ENCODE results near the gene CRK.
"Not testable (repeated sequence)": the region's sequence is repeated elsewhere in the genome, so short reads cannot be mapped to it uniquely, and the experiment has no call there.

The CRK gene

DNA sequence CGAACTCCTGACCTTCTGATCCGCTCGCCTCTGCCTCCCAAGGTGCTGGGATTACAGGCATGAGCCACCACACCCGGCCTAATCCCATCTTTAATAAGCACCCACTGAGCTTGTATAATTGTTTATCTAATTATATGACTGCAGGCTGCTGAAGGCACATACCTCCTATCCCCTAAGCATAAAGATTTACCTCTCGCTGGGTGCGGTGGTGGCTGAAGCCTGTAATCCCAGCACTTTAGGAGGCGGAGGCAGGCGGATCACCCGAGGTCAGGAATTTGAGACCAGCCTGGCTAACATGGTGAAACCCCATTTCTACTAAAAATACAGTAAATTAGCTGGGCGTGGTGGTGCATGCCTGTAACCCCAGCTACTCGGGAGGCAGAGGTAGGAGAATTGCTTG lies 35.9 kb downstream of the CRK start:
- DNase-seq, result no peak

DNA sequence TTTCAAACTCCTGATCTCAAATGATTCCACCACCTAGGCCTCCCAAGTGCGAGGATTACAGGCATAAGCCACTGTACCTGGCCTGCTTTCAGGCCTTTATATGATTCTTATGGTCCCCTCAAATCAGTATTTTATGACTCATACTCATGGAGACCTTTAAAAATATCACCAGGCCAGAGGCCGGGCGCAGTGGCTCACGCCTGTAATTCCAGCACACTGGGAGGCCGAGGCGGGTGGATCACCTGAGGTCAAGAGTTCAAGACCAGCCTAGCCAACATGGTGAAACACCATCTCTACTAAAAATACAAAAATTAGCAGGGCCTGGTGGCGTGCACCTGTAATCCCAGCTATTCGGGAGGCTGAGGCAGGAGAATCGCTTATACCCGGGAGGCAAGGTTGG lies 37.6 kb downstream of the CRK start:
- not testable (repeated sequence) for DNase-seq

DNA sequence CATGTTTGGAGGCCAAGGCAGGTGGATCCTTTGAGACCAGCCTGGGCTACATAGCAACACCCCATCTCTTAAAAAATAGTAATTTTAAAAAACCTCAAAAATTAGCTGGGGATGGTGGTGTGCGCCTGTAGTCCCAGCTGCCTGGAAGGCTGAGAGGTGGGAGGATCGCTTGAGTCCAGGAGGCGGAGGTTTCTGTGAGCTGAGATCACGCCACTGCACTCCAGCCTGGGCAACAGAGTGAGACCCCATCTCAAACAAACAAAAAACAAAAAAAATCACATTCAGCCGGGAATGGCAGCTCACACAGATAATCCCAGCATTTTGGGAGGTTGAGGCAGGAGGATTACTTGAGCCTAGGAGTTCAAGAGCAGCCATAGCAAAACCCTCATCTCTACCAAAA lies 39.6 kb downstream of the CRK start:
- DNase-seq, result no peak

DNA sequence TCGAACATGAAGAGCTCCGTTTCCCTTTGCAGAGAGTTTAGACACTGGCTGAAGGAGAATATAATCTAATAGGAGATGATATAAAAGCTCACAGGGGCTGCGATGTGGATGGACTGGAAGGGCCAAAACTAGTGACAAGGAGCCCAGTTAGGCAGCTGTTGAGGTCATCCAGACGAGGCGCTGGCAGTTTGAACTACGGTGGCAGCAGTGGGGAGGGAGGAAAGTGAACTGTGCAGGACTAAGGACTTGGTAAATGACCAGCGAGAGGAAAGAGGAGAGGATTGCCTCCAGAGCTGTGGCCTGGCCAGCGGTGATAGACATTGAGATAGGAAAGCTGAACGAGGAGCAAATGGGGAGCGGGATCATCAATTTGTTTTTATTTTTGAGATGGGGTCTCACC lies 41.4 kb downstream of the CRK start:
- DNase-seq, result no peak

DNA sequence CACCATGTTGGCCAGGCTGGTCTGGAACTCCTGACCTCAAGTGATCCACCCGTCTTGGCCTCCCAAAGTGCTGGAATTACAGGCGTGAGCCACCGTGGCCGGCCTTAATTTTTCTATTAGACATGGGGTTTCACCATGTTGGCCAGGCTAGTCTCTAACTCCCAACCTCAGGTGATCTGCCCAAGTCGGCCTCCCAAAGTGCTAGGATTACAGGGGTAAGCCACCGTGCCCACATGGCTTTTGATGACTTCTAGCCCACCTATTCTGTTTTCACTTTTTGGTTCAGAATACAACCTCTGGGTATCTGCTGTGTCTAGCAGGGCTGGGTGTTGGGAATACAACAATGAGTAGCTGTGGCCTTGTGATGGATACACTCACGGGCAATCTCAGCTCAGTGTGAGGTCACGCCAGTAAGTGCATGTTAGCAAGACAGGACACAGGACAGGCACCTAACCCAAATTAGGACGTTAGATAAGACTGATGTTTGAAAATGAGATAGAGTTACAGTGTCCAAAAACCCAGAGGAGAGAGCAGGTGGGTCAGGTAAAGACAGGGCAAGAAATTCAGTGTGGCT lies 41.9 kb downstream of the CRK start:
- no peak for DNase-seq

DNA sequence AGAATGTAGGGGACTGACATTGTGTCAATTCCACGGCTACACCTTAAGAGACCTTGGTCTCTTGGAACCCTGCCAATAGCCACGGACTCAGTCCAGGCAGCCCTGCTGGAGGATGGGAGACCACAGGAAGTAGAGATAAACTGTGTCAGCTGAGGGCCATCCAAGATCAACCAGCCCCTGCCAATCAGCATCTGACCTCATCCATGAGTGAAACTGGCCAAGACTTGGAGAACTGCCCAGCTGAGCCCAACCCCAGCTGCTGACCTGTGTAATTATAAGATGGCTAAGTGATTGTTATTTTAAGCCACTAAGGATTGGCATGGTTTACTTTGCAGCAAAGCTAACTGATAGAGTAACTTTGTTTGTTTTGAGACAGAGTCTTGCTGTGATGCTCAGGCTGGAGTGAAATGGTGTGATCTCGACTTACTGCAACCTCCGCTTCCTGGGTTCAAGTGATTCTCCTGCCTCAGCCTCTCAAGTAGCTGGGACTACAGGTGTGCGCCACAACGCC lies 42.7 kb downstream of the CRK start:
- peak; percentile 61 for DNase-seq

DNA sequence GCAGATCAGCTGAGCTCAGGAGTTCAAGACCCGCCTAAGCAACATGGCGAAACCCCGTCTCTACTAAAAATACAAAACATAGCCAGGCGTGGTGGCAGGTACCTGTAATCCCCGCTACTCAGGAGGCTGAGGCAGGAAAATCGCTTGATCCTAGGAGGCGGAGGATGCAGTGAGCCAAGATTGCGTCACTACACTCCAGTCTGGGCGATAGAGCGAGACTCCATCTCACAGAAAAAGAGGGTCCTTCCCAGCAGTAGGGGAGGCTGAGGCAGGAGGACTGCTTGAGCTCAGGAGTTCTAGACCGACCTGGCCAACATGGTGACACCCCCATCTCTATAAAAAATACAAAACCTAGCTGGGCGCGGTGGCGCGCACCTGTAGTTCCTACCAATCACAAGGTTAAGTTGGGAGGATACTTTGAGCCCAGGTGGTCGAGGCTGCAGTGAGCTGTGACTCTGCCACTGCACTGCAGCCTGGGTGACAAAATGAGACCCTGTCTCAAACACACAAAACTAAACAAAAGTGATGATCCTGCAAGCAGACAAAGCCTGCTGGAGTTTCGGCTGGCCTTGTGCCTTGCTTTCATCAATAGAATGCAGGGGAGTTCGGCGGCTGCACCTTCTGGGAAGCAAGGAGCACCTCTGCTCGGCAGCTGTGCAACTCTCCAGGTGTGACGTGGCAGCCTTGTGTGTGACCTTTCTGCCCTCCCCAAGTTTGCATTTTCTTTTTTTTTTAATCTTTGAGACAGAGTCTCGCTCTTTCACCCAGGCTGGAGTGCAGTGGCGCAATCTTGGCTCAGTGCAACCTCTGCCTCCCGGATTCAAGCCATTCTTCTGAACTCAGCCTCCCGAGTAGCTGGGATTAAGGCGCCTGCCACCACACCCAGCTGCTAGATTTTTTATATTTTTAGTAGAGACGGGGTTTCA lies 43.6 kb downstream of the CRK start:
- DNase-seq, result no peak

DNA sequence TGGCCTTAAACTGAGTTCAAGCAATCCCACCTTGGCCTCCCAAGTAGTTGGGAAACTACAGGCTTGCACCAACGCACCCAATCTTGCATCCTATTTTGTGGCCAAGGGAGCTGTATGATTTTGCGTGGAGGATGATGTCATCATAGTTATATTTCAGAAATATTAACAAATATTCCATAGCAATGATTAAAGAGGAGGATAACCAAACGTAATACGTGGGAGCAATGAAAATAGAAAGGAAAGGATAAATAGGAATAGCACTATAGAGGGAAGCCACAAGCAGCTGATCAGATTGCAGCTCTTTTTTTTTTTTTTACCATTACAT lies 53.8 kb downstream of the CRK start:
- no peak for DNase-seq

DNA sequence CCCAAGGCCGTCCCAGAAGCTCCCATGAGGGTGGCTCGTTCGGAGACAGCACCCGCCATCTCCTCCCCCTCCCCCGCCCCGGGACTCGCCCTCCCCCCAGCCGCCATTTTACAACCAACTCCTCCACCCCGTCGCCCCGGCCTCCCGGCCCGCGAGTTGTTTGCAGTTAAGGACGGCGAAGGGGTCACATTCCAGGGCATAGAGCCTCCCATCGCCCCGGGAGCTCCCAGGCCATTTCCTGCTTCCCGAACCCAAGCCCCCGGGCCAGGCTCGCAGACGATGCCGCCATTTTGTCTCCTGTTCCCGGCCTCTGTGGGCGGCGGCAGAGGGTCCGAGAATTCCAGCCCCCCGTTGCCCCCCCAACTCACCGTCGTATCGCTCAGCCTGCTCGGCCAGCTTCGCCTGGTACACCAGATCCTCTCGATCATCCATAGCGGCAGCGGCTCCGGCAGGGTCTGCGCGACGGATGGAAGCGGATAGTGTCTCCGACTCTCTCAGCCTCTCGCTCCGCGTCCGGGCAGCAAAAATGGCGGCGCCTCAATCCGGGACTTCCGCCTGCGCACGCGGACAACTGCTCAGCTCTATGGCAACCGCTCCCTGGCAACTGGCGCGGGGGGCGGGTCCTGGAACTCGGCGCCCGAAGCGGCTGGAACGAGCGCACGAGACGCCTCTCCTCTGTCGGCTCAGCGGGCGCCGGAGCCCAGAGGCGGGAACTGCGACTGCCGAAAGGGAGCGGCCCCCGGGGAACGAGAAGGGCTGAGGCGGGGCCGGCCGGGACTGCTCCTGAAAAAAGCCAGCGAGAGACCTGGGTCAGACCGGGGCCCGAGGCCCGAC lies 56.1 kb downstream of the CRK start, which contains the start of gene YWHAE:
TSS of gene YWHAE (minus strand) at position 544 of the 834 bp plus-strand sequence. CDS start at position 432, 112 bp downstream.
- peak; percentile 92 for DNase-seq

DNA sequence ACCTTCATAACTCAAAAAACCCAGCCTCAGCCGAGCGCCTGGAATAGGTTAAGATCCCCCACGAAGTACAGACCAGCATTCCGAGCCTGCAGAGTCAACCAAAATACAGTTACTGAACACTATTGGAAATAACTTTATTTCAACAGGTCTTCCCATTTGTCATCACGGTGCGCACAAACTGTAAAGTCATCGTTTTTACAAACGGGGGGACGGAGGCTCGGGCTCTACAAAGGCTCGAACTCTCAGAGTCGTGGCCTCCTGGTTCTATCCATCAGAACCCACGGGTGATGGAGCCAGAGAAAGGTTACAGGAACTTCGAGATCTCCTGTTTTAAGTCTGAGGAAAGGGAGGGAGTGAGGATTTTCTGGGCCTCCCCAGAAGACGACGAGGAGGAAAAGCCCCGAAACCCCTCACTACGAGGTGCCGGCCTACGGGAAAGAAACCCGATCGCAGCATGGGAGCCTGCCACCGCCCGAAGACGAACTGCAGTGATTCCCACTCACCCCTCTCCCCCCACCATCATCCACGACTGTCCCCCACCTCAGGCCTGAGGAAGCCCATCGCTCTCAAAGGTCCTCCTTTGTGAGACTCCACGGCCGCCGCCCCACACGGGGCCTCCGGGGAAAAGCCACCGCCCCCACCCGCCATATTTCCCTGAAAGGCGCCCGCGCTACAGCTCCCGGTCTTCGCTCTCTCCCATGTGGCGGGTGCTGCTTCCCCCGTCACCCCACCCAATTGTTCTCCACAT lies 56.9 kb downstream of the CRK start:
- no peak for DNase-seq

DNA sequence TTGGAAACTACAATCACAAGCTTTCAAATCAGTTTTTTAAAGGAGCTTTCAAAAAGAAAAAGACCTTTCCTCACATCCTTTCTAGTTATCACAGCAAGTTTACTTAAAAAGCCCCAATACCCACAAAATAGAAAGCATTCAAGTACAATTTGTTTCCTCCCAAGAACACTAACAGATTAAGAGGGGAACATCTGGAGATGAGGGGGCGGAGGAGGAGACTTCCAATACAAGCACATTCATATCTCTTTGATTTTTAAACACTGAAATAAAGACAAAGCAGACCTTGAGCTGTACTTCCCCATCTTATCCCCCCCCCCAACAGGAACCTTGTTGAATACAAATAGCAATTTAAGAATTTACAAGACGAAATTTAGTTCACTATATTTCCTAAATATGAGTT lies 58.0 kb downstream of the CRK start:
- no peak for DNase-seq

DNA sequence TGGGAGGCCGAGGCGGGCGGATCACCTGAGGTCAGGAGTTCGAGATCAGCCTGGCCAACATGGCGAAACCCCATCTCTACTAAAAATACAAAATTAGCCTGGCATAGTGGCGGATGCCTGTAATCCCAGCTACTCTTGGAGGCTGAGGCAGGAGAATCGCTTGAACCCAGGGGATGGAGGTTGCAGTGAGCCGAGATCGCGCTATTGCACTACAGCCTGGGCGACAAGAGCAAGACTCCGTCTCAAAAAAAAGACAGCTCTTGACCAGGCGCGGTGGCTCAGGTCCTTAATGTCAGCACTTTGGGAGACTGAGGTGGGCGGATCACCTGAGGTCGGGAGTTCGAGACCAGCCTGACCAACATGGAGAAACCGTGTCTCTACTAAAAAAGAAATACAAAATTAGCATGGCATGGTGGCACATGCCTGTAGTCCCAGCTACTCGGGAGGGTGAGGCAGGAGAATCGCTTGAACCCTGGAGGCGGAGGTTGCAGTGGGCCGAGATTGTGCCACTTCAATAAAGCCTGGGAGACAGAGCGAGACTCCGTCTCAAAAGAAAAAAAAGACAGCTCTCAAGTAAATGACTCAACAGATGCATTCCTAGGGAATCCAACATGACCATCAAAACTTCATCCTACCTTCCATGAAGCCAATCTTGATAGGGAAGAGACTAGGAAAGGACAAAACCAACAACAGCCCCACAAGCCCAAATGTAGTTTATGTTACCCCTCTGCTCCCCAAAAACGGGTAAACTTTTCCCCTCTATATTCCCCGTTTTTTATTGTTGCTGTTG lies 60.0 kb downstream of the CRK start:
- DNase-seq, result not testable (repeated sequence)

DNA sequence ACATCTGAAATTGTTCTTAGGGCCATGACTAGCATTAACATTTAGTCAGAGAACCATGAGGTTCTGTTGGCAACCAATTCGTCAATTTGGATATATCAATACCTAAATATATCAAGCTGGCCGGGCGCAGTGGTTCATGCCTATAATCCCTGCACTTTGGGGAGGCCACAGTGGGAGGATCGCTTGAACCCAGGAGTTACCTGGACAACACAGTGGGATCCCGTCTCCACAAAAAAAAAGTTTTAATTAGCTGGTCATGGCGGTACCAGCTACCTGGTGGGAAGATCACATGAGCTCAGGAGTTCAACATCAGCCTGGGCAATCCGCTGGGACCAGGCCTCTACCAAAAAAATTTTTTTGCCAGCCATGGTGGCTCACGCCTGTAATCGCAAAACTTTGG lies 64.5 kb downstream of the CRK start:
- no peak for DNase-seq

DNA sequence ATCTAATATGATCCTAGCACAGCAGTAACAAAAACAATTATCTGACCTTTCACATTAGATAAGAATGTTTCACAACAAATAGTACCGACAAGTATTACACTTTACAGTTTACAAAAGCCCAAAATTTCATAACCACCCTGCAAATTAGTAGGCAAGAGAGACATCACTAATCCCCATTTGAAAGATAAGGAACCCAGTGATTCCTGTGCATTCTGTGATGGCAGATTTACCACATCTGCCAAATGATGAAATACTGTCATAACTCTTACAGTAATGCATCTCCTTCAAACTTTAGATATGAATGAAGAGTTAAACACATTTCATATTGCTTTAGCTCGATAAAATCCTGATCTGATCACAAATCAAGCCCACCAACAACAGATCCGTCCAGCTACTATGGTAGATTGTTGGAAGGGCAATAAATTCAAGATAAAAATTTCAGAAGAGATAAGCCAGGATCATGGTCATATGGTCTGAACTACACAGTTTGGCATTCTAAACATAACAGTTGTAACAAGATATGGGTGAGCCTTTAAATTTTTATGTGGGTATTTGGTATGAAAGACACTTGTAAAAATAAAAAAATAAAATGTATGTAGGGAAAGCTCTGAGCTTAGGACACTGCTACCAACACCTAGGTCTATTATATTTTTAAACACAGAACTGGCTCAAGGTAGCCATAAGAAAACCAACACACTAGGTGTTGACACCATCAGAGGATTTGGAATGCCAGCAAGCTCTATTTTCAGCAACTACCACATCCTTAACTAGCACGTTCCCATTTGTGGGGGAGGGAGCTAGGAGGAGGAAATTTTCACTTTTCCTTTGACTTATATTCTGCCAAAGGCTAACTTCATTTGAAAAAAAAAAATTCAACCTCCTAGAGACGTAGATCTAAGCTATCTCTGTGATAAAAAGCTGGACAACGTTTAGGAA lies 65.3 kb downstream of the CRK start:
- no peak for DNase-seq

DNA sequence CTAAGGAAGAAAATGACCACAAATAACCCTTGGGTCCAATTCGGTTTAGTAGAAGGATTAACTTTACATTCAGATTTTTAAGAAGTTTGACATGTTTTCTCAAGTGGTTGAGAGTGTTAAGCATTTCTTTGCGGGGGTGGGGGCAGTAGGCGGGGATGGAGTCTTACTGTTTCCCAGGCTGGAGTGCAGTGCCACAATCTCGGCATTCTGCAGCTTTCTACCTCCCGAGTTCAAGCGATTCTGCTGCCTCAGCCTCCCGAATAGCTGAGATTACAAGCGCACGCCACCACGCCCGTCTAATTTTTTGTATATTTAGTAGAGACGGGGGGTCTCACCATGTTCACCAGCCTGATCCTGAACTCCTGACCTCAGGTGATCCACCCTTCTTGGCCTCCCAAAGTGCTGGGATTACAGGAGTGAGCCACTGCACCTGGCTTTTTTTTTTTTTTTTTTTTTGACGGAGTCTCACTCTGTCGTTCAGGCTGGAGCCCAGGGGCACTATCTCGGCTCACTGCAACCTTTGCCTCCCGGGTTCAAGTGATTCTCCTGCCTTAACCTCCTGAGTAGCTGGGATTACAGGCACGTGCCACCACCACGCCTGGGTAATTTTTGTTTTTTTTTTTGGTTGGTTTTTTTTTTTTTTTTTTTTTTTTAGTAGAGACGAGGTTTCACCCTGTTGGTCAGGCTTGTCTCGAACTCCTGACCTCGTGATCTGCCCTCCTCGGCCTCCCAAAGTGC lies 68.4 kb downstream of the CRK start:
- DNase-seq, result not testable (repeated sequence)

DNA sequence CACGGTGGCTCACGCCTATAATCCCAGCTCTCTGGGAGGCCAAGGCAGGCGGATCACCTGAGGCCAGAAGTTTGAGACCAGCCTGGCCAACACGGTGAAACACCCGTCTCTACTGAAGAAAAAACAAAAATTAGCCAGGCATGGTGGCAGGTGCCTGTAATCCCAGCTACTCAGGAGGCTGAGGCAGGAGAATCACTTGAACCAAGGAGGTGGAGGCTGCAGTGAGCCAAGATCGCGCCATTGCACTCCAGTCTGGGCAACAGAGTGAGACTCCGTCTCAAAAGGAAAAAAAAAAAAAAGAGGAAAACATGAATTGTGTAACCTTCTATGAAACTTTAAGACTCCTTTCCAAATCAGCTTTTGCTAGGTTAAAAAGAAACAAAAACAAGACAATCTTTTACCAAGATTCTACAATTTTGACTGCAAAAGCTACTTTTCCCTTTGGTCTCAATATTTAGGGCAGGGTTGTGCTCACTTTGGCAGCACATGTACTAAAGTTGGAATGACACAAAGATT lies 69.3 kb downstream of the CRK start:
- not testable (repeated sequence) for DNase-seq

DNA sequence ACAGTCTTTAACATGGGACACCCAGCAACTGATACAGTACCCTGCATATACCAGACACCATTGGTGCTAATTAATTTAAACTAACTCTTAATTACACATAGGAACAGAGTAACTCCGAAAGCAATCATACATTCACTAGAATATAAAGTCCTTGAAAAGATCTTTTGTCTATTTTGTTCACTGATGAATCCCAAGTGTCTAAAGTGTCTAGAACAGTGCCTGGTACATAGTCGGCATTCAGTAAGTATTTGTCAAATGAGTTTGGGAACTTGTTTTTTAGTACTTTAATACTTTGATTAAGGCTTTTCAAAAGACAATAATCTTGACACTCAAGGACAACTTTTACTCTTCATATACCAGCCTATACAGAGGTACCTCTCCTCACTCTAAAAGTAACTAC lies 69.8 kb downstream of the CRK start:
- no peak for DNase-seq

DNA sequence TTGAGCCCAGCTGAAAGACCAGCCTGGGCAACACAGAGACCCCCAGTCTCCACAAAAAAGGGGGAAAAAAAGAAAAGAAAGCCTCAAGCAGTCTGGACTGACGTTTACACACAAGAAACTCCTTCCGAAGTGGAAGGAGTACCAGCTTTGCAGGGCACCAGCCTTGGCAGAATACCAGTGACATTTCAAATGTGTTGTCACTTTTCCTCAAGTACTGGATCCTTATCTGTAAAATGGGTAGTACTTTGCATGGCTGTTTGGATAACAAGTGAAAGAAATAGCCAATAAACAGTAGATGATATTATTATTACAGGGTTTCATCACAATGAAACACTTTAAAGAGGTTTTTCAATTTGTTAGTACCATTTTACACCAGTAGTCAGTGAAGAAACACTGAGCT lies 70.2 kb downstream of the CRK start:
- no peak for DNase-seq

DNA sequence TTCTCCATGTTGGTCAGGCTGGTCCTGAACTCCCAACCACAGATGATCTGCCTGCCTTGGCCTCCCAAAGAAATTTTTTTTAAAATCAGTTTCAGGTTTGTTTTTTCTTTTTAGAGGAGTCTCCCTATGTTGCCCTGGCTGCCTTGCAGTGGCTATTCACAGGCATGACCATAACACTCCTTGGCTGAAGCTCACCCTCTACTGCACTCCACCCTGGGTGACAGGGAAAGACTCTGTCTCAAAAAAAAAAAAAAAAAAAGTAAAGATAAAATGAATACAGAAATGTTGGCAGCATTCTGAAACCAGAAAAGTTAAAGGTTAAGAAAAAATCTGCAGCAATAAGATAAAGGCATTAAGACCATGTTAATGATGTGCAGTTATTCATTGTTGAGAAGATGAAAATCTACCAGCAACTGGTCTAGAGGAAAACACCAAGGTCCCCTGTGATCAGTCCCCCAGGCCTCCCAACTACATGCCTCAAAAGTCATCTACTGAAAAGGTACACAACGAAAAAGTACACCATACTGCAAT lies 71.1 kb downstream of the CRK start:
- no peak for DNase-seq

All from SHP77 treated with DMSO at 0.1 percent for 48 hours (cell line).